Liver (tissue), 3 donors: ENCODE results near the gene ADAM10.

Experiments used
- HNF4G ChIP-seq: IDR thresholded peaks from 2 replicates; pipeline ENCODE4 v1.6.1; 2016; ENCODE audit warnings: antibody characterized with exemption
- YY1 ChIP-seq: IDR thresholded peaks from 2 replicates; pipeline ENCODE4 v1.6.1; 2016; ENCODE audit warnings: antibody characterized with exemption, mild to moderate bottlenecking
- TF ChIP-seq, protein P1 (sequence below): fragments of 150-350 bp; IDR thresholded peaks from 2 replicates; pipeline ENCODE4 v1.5.1; 2017; ENCODE audit warnings: improper control_type of control experiment, low read depth, low read length; ENCODE audit not compliant: missing input control
- TF ChIP-seq, protein P2 (sequence below): IDR thresholded peaks from 2 replicates; pipeline ENCODE4 v1.6.1; 2016; ENCODE audit warnings: antibody characterized with exemption
- TF ChIP-seq, protein P3 (sequence below): IDR thresholded peaks from 2 replicates; pipeline ENCODE4 v1.6.1; 2016; ENCODE audit warnings: antibody characterized with exemption
- donor health status: healthy.
- donor health status: healthy.

GRCh38 chr15:58573270-58573669 lies 176.2 kb downstream of the ADAM10 start:
- TF ChIP-seq, protein P1, sequence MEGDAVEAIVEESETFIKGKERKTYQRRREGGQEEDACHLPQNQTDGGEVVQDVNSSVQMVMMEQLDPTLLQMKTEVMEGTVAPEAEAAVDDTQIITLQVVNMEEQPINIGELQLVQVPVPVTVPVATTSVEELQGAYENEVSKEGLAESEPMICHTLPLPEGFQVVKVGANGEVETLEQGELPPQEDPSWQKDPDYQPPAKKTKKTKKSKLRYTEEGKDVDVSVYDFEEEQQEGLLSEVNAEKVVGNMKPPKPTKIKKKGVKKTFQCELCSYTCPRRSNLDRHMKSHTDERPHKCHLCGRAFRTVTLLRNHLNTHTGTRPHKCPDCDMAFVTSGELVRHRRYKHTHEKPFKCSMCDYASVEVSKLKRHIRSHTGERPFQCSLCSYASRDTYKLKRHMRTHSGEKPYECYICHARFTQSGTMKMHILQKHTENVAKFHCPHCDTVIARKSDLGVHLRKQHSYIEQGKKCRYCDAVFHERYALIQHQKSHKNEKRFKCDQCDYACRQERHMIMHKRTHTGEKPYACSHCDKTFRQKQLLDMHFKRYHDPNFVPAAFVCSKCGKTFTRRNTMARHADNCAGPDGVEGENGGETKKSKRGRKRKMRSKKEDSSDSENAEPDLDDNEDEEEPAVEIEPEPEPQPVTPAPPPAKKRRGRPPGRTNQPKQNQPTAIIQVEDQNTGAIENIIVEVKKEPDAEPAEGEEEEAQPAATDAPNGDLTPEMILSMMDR, result no peak
- TF ChIP-seq HNF4G, result no peak
- TF ChIP-seq, protein P2, sequence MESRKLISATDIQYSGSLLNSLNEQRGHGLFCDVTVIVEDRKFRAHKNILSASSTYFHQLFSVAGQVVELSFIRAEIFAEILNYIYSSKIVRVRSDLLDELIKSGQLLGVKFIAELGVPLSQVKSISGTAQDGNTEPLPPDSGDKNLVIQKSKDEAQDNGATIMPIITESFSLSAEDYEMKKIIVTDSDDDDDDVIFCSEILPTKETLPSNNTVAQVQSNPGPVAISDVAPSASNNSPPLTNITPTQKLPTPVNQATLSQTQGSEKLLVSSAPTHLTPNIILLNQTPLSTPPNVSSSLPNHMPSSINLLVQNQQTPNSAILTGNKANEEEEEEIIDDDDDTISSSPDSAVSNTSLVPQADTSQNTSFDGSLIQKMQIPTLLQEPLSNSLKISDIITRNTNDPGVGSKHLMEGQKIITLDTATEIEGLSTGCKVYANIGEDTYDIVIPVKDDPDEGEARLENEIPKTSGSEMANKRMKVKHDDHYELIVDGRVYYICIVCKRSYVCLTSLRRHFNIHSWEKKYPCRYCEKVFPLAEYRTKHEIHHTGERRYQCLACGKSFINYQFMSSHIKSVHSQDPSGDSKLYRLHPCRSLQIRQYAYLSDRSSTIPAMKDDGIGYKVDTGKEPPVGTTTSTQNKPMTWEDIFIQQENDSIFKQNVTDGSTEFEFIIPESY, result no peak
- TF ChIP-seq YY1, result peak; percentile 14
- TF ChIP-seq, protein P3, sequence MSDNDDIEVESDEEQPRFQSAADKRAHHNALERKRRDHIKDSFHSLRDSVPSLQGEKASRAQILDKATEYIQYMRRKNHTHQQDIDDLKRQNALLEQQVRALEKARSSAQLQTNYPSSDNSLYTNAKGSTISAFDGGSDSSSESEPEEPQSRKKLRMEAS, result no peak
